Neutrophil (primary cell): ENCODE data around the gene ZNF618.

Source experiments
- H3K27ac ChIP-seq: fragments of 200-600 bp; sonication (generic); 2 replicates; pipeline ENCODE4 v1.5.1; 2016; ENCODE audit warnings: mild to moderate bottlenecking, moderate library complexity
- H3K27me3 ChIP-seq: fragments of 200-600 bp; sonication (generic); 2 replicates; pipeline ENCODE4 v1.6.0; 2016; ENCODE audit warnings: mild to moderate bottlenecking
- H3K36me3 ChIP-seq: fragments of 200-600 bp; sonication (generic); 2 replicates; pipeline ENCODE4 v1.5.1; 2017
- H3K4me1 ChIP-seq, 2 experiments: fragments of 200-600 bp in 1 of 2; sonication (generic) in 1 of 2; 1 replicate in 1 of 2; 2 replicates in 1 of 2; pipeline versions ENCODE4 v1.5.1 to v1.6.1; 2013 to 2016; ENCODE audit warnings: low read depth in 1 of 2, low read length in 1 of 2, mild to moderate bottlenecking in 1 of 2, moderate library complexity in 1 of 2; ENCODE audit not compliant: control insufficient read depth in 1 of 2, insufficient read depth in 1 of 2
- H3K4me3 ChIP-seq, 2 experiments: fragments of 200-600 bp in 1 of 2; sonication (generic) in 1 of 2; 1 replicate in 1 of 2; 2 replicates in 1 of 2; pipeline ENCODE4 v1.5.1; 2013 to 2016; ENCODE audit warnings: low read depth in 1 of 2, low read length in 1 of 2, mild to moderate bottlenecking in 1 of 2, moderate library complexity in 1 of 2
- H3K9me3 ChIP-seq: fragments of 200-600 bp; sonication (generic); 2 replicates; pipeline ENCODE4 v1.5.1; 2016
- TF ChIP-seq, protein P1 (sequence below): fragments of 200-600 bp; sonication (generic); IDR thresholded peaks from 2 replicates; pipeline ENCODE4 v1.5.1; 2016; ENCODE audit warnings: antibody characterized with exemption

The ZNF618 gene

DNA sequence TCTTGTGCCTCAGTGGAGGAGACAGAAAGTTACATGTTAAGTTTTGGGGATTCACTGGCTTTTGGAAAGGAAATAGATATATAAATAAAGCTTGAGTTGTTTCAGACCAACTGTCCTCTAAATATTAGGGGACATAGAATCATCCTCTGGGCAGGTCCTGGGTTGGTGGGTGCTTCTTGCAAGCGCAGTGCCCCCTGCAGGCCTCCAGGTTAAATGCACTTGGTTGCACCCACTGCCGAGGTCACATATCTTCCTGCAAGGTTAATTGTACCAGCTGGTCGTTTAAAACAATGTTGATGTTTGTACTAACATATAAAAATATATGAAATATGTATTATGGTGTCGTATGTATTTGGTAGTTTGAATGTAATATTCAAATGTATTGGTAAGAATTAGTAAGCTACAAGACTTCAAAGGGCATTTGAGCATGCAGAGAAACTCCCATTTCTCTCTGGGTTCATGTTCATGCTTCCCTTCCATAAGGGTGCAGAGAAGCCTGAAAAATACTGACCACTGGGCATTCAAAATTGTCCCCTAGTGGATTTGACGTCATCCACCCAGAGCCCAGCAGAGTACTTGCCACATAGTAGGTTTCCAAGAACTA lies 87.0 kb downstream of the ZNF618 start:
- Histone ChIP-seq H3K4me1 (no peaks in the 10 kb centered on the region), H3K9me3 (no peaks in the 10 kb centered on the region), H3K27ac (no peak overlapping the region), H3K36me3 (no peaks in the 10 kb centered on the region), H3K4me3 (no peak overlapping the region), H3K27me3 (no peaks in the 10 kb centered on the region)
- TF ChIP-seq, protein P1, sequence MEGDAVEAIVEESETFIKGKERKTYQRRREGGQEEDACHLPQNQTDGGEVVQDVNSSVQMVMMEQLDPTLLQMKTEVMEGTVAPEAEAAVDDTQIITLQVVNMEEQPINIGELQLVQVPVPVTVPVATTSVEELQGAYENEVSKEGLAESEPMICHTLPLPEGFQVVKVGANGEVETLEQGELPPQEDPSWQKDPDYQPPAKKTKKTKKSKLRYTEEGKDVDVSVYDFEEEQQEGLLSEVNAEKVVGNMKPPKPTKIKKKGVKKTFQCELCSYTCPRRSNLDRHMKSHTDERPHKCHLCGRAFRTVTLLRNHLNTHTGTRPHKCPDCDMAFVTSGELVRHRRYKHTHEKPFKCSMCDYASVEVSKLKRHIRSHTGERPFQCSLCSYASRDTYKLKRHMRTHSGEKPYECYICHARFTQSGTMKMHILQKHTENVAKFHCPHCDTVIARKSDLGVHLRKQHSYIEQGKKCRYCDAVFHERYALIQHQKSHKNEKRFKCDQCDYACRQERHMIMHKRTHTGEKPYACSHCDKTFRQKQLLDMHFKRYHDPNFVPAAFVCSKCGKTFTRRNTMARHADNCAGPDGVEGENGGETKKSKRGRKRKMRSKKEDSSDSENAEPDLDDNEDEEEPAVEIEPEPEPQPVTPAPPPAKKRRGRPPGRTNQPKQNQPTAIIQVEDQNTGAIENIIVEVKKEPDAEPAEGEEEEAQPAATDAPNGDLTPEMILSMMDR, result no peak

DNA sequence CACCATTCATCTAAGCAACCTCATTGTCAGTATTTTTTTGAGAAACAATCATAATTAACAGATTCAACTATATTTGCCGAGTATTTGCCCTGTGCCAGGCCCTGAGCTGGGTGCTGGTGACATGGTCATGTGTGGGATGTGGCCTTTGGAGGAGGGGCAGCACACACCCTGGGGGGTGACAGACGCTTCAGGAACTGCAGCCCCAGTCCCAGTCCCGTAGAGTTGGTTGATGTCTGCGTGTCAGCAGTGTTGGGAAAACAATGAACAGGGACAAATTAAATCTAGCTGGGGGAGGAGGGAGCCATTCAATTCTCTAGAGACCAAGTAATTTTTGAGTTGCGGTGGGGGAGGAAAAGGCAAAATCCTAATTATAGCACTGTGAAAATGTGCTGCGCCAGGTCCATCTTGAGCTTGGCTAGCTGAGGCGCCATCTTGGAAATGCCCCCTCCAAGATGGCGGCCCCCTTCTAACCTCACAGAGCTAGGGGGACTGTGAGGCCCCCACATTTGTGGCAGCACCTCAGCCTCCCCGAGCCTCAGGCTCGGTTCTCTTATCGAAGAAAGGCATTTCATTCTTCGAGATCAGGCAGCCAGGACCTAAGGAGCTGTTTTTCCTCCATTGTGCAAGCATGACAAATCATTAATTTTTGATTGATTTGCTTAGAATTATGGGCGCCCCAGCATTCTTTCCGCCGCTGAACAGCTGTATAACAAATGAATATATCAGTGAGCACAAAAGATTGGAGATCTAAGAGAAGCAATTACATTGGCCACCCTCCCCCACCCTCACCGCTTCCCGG lies 87.8 kb downstream of the ZNF618 start:
- Histone ChIP-seq H3K27ac (no peak overlapping the region), H3K27me3 (no peaks in the 10 kb centered on the region), H3K36me3 (no peaks in the 10 kb centered on the region), H3K9me3 (no peaks in the 10 kb centered on the region), H3K4me1 (no peaks in the 10 kb centered on the region), H3K4me3 (no peak overlapping the region)
- TF ChIP-seq, protein P1, result no peak

DNA sequence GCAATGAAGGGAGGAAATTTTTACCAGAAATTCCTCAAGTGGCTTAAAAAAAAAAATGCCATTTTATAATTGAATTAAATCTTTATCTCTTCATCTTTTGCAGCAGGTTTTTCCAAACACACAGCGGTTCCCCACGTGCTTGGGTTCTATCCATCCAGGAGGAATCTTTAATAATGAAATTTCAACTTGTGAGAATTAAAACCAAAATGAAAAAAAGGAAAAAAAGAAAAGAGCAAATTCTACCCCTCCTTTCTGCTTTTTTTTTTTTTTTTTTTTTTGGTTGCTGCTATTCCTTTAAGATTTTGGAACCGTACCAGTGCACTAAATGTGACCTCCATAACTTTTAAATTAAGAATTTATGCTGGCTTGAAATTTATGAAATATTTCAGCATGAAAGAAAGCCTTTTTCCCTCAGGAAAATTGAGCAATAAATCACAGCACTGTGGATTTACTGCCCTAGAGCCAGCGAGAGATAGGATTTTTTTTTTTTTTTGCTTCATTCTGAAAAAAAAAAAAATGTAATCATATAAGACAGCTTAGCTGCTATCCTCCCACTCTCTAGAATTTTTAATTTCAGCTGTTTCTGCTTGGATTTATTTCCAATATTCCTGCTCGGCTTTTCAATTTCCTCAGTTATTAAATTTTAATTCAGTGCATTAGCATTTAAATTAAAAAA lies 88.5 kb downstream of the ZNF618 start:
- H3K36me3 ChIP-seq, result no peaks in the 10 kb centered on the region
- no peaks in the 10 kb centered on the region for H3K9me3 ChIP-seq
- no peak overlapping the region for H3K27ac ChIP-seq
- H3K27me3 ChIP-seq, result no peaks in the 10 kb centered on the region
- no peak overlapping the region for H3K4me3 ChIP-seq
- TF ChIP-seq, protein P1, result no peak
- H3K4me1 ChIP-seq, result no peaks in the 10 kb centered on the region

DNA sequence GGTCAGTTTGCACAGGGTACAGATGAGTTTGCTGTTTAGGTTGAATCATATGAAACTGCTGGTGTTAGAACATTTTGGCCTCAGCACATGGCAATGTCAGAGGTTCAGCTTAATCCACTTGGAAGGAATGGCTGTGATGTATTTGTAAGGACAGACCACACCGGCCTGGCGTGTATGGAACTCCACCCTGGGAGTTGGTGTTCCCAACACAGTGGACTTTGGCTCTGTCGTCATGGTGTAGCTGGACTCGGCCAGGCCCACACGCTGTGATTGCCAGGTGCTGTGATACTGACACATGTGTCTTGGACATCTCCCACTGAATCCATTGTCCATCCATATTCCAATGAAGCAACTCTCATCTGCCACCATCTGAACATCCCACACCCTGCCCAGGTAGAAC lies 90.3 kb downstream of the ZNF618 start:
- no peaks in the 10 kb centered on the region for H3K4me1 ChIP-seq
- no peaks in the 10 kb centered on the region for H3K9me3 ChIP-seq
- TF ChIP-seq, protein P1, result no peak
- no peak overlapping the region for H3K27ac ChIP-seq
- H3K27me3 ChIP-seq, result no peaks in the 10 kb centered on the region
- H3K4me3 ChIP-seq, result no peak overlapping the region
- no peaks in the 10 kb centered on the region for H3K36me3 ChIP-seq

DNA sequence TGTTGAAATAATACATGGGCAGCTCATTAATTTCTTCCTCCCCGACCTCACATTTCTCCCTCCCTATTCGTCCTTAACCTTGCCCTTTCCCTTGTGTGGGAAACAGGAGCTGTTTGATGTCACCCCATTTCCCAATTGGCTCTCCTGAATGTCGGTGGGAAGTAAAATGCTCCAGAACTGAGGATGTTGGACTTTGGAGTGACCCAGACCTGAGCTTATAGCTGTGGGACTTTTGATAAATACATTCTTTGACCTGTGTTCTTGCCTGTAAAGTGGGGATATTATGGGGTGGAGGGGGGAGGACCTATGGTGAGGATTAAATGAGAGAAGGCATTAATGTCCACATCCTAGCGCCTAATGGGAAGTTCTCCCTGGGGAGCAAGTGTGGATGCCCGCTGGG lies 91.3 kb downstream of the ZNF618 start:
- TF ChIP-seq, protein P1, result no peak
- no peaks in the 10 kb centered on the region for H3K36me3 ChIP-seq

More for the DNA sequence above, 91.3 kb downstream of the ZNF618 start:
- Histone ChIP-seq H3K27me3 (no peaks in the 10 kb centered on the region), H3K4me1 (no peaks in the 10 kb centered on the region), H3K9me3 (no peaks in the 10 kb centered on the region), H3K4me3 (no peak overlapping the region), H3K27ac (no peak overlapping the region)
